AG20443 (cell line): ENCODE results near the gene PON3.
"Not testable (repeated sequence)": the region's sequence is repeated elsewhere in the genome, so short reads cannot be mapped to it uniquely, and the experiment has no call there.

Experiments
- DNase-seq: peaks from one replicate; pipeline ENCODE4 v3.0.0; 2012; ENCODE audit warnings: low spot score, mixed read lengths

PON3 gene

DNA sequence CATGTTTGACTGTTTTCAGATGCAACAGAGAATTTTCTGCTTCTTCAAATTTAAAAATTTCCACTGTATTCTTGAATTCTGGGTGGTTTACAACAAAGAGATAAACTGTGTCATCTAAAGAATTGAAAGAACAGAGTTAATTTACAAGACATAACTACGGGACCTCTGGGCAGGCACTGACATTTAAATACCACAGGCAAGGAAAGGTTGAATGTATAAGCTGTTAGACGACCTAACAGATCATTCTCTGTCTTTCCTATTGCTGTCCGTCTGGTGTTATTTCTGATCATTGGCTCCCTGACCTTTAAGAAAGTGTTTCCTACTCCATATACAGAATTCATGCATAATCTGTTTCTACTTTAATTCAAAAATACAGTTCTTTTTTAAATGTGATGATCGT, 15.5 kb upstream of the PON3 start:
- no peak for DNase-seq

DNA sequence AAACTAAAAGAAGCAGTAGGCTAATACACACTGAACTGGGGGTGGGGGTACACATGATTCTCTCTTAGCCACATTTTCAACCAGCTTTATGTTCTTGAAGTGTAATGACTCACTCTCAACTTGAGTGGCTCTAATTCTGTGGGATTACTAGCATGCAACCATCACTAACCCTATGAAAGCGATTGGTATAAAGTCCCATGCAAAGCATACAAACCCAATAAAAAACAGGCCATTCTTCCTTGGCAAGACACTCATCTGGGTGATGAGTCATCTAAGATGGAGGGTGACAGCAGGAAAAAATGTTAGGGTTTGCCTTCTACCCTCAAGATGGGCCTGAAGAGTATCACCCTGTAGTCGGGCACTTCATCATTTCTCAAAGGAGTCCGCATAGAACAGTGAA, 14.9 kb upstream of the PON3 start:
- DNase-seq = no peak

DNA sequence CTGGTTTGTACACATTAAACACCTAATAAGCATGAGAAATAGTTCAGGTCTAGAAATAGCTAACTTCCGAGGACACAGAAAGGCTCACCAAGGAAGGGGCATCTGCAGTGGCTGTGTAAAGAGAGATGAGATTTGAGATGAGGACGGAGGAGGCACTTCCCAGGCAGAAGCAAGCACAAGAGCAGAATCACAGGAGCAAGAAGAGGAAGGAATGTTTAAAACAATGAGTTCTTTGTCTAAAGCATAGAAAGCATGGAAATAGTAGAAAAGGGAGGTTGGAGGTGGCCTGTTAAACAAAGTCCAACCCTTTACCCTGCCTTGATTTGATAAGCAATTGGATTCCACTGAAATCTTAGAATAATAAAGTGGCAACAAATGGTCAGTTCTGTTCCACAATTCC, 11.6 kb upstream of the PON3 start:
- no peak for DNase-seq

DNA sequence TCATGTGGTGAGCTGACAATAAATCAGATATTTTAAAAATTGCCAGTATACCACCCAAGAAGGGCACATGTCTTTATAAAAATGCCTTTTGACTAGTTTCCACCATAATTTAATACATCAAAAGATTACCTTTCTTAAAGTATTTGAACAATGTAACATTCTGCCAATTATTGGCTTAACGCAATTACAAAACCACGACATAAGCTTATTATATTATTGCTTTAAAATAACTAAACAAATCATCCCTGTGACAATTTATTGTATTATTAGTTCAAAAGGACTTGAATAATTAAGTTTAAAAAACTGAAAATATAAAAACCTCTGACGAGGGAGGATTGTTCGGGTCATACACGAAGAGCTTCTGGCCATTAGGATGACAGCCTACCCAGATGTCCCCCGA, 9.6 kb upstream of the PON3 start:
- DNase-seq = no peak

DNA sequence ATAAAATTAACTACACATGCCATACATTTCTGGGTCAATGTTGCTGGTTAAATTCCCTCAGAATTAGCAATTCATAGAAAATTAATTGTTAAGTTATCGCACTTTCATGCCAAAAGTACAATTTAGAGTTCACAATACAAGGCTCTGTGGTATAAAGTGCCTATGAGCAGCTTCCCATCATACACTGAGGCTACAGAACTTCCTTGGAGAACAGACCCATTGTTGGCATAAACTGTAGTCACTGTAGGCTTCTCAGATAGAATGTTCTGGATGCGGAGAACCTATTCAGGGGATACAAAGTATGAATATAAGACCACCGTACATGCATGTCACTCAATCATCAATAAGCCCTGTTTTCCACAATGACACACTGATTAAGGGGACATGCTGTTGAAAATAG, 9.0 kb upstream of the PON3 start:
- DNase-seq = no peak

DNA sequence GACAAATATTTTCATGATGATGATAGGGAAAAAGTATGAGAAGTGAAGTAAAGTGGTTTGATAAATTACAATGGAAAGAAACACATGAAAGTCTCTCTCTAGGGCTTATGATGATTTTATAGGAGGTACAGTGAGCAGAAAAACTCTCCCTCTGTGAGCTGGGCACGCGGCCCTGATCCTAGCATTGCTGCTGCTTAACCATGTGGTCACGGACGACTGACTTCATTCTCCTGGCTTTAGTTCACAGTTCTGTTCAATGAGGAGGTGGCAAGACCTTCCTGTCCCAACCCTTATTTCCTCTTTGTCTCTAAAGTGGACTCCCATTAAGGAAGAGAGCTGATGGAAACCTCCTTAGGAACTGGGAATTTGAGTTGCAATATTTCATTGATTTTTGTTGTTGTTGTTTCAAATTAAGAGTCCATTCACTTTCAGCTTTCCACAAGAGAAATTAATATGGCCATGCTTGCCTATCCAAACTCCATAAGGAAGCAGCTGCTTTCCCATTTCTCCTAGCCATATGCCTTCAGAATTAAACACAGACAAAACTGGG, 8.2 kb upstream of the PON3 start:
- peak; percentile 24 for DNase-seq

DNA sequence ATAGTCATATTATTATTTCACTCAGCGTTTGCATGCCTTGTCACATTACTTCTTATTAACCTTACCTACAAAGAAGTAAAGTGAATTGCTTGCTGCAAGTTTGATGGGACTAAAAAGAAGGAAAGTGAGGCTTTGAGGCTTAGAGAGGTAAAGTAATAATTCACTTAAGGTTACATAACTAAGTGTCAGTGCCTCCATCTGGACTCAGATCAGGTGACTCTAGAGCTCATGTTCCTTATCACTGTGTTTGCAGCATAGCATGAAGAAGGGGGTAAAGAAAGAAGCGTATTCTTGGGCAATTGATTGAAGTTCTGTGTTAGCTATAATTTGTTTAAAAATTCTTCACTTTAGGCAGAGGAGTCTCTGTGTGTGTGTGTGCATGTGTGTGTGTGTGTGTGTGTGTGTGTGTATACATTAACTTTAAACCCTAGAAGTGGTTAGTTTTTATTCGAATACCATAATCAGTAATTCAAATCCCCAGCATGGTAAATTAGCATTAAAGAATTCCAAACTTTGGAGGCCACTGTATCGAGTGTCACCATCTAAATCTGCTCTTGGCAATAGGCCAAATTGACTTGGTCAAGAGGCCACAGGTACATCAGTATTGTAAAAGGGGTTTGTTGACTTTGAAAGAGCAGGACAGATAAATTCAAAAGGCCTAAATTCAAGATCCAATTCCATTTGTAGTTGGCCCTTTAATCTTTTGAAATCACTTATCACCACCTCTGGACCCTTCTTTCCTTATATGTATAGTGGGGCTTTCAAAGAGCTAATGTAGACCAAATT, 2.2 kb upstream of the PON3 start:
- no peak for DNase-seq

DNA sequence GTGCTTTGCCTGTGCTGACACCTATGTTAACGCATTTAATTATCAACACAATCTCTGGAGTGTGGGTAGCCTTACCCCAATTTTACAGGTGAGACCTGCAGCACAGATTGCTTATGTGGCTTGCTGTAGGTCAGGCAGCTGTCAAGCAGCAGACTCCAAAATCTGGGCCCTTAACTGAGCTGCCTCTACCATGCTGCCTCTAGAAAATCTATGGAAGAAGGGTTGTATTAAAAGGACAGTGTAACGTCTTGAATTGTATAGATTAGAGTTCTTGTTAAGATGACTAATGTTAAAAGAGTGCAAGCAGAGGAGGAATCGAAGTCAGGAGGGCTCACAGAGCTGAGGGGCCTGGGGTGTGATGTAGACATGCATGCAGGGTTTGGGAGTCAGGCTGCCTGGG, 1.2 kb upstream of the PON3 start:
- no peak for DNase-seq

DNA sequence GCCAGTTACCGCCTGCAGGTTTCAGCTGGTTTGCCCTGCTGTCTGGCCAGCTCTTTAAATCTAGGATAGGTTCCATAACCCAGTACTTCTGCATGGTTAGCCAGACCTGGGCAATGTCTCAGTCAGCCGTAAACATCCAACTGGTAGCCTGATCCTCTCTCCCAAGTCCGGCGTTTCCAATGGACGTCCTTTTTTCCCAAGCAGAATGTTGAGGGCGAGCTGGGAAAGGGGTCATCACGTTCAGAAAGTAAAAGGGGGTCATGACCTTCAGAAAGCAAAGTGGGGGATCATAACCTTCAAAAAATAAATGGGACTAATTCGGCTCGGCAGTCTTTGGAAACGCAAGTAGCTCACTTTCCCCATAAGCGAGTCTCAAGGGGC, 430 bp downstream of the PON3 start:
- no peak for DNase-seq

DNA sequence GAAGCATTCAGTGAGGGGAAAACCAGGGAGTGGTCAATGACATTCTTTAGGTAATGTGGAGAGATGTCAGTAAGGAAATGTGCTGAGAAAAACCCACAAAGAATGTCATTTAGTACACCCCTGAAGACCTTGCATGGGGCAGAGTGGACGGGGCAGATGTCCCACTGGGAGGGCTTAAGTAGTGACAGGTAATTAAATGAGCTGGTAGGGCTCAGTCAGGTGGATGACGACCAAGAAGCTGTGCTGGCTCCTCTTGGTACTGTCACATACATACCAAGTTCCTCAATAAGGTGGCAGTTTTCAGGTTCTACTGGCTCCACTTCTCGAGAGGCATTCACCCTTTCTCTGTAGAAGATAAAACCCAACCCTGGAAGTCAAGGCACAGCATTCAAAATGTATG, 1.8 kb downstream of the PON3 start:
- DNase-seq = no peak

DNA sequence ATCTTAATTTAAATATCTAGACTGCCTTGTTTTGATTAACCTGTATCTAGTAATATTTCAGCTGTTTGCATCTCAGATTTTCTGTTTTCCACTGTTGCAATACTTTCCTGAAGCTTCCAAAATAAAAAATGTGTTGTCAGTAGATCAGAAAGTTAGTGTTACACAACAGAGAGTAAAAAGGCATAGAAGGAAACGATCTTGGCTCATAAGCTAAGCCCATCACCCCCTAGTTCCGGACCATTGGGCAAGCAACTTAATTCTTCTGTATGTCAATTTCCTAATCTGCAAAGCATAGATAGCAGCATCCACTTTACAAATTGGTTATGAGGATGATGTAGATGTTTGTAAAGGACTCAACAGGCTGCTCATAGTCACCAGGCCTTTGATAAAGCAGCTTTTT, 4.4 kb downstream of the PON3 start:
- DNase-seq = no peak

DNA sequence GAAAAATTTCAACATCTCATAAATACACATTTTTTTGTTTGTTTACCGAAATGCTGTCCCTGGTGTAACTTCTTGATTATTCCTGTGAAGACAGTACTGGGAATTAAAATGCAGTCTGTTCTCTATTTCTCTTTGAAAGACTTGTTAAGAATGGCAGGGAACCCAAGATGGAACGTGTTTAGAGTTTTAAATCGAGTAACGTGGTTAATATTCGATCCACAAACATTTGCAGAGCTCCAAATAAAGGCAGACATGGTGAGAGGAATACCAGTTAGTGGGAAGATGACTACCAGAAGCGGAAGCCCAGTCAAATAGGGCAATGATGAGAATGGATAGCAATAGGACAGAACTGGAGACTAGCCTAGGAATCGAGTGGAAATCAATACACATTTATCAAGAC, 6.7 kb downstream of the PON3 start:
- DNase-seq = no peak

DNA sequence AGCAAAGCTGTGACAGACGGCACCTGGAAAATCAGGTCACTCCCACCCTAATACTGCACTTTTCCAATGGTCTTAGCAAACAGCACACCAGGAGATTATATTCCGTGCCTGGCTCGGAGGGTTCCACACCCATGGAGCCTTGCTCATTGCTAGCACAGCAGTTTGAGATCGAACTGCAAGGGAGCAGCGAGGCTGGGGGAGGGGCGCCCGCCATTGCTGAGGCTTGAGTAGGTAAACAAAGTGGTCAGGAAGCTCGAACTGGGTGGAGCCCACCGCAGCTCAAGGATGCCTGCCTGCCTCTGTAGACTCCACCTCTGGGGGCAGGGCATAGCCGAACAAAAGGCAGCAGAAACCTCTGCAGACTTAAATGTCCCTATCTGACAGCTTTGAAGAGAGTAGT, 16.7 kb downstream of the PON3 start:
- DNase-seq = not testable (repeated sequence)

DNA sequence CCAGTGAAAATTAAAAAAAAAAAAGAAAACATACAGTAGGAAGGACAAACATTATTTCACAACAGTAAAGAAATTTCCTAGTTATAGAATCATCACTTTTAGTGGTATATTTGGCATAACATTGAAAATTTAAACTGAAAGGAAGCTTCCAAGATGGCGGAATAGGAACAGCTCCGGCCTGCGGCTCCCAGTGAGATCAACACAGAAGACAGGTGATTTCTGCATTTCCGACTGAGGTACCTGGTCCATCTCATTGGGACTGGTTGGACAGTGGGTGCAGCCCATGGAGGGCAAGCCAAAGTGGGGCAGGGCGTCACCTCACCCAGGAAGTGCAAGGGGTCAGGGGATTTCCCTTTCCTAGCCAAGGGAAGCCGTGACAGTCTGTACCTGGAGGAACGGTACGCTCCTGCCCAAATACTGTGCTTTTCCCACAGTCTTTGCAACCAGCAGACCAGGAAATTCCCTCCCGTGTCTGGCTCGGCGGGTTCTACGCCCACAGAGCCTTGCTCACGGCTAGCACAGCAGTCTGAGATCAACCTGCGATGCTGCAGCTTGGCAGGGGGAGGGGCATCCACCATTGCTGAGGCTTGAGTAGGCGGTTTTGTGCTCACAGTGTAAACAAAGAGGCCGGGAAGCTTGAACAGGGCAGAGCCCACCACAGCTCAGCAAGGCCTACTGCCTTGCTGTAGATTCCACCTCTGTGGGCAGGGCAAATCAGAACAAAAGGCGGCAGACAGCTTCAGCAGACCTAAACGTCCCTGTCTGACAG, 19.4 kb downstream of the PON3 start:
- DNase-seq = no peak

DNA sequence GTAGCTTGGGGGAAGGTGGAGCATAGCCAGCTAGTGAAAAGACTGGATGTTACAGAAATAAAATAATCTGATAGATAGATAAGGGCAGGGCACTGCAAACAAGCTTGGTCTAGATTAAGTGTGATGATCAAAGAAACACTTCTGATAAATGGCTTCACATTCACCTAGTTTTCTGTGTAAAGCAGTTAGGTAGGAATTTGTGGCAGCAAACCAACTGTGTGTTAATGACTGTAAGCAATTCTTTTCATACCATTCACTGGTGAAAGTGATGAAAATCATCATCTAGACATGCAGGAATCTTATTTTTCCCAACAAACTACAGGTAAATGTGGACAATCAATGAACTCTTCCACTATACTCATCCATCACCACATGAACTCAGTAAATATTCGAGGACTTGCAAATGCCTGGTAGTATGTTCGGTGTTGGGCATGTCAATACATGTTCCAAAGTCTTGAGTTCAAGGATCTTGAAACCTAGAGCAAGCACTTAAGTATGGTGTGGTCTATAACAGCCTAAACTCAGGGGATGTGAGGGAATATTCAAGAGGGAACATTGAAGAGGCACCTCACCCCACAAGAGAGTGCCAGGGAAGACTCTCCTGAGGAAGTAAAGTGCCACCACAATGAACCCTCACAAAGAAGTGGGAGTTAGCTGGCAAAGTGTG, 20.5 kb downstream of the PON3 start:
- DNase-seq = no peak

DNA sequence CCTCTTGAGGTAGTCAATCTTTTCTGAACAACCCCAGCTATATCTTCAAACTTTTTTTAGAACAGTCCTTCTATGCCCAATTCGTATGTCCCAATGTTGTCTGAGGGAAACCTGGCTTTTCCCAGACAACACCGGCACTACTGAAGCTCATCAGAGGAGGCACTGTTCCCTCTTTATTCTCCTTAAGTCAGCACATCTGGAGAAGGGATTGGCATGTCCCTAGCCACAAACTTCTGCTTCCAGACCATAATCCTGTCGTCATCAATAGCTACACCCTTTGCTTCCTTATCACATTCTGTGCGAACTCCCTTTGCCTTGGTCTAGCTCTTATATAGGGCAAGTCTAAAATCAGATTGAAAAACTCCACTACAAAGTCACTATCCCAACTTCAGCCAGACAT, 22.9 kb downstream of the PON3 start:
- no peak for DNase-seq

DNA sequence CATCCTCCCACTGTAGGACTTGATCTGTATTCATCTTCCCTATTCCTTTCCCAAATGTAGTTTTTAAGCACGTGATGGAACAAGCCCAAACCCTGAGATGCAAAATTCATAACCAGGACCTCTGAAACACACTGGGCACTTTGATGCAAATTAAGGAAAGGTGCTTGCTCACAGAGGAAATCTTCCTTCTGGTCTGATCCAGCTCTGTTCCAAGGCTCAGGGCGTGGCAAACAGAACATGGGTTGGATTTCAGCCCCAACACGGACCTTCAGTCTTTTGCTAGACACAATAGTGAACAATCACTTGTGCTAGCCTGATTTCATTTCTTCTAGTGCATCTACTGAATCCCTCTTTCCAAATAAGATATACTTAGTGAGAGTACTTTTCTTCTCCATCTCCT, 27.9 kb downstream of the PON3 start:
- DNase-seq = no peak

DNA sequence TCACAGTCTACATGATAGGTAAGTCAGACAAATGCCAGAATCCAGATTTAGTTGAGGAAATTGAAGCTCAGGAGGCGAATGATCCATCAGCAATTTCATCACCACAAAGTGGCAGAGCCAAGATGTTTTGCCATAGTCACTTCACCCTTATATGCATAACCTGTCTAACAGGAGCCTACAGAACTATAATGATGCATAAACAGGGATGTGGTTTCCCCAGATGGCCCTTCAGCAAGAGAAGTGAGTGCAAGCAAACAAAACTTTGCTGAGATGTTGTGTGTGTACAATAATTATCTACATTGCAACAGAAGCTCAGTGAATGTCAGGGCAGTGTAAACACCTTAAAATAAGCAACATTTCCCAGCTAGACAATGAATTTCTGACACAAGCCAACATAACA, 28.6 kb downstream of the PON3 start:
- no peak for DNase-seq

DNA sequence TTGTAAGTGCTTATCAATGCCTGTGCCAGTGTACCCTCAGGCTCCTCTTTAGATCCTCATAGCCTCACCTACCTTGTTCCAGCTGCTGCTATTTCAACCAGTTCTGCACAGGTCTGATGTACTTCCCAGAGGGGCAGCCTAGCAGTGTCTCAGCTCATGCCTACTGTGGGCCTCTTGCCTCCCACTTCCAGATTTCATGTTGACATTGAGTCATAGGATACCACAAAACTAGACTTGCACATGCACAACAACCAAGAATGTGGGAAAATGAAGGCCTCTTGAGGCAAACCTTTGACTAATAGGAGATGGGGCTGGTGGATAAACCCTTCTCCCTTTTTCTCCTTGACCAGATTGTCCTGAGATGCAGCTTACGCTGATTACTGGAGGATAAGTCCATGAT, 31.0 kb downstream of the PON3 start:
- no peak for DNase-seq

DNA sequence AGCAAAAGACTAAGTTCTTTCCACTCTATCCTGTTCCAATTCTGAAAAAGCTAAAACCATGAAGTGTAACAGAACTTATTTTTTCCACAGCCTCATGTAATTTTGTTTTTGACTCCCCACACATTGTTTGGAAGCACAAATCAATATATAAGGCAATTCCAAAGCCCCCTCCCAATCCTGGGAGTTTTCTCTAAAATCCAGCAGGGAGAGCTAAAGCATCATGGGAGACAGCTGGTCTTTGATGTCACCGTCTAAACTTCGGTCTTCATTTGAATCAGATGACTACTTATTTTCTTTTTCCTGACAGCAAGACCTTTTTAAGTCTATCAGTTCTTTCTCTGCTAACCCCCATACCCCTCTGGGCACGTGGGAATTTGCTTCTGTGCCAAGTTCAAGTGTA, 38.6 kb downstream of the PON3 start:
- no peak for DNase-seq

DNA sequence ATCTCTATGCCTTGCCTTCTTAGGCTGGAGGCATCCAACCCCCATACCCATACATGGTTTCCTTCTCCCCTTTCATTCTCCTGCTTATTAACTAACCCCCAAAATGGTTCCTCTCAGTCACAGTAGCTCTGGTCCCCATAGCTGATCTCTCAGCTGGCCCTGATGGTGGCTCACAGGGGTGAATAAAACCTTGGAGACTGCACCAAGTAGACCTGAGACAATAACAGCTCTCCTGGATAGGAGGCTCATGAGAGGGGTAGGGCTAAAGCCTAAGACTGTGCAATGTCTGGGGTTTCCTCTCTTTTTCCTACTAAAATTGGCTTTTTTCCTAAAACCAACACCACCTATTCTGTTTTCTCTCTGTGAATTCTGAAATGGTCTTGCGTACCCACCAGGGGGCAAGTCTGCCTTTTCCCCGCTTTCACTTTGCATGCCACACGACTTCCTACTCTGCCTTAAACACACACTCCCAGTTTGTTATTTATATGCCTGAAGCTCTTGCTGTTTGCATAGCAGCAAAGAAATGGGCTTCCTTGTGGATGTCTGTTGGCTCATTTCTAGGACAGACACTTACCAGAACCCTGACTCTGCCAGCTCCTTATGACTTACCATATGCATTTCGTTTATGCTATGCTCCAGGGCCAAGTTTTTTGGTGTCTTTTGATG, 53.4 kb downstream of the PON3 start:
- no peak for DNase-seq

DNA sequence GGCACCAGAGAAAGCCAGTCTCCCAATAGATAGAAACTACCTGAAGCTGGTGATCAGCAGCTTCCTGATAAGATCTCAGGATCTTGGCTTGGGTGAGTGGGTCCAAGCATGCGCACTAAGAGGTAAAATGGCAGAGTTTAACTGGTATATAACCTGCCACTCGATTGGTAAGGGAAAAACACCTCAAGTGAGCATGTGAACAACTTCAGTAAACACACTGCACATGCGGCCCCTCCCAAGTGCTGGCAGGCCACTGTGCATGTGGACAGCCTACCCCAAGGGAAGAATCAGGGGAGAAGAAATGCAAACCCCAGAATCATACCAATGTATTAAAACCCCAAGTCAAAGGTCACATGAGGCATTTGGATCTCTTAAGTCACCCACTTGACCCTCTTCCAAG, 54.1 kb downstream of the PON3 start:
- no peak for DNase-seq
